GM19035 (cell line): Measurements from ENCODE around the gene MMP27.
"Not testable (repeated sequence)": the region's sequence is repeated elsewhere in the genome, so short reads cannot be mapped to it uniquely, and the experiment has no call there.

Source experiments
- ATAC-seq: cut with Tn5 transposase; IDR thresholded peaks from one replicate; pipeline ENCODE4 v1.9.1; 2021; ENCODE audit not compliant: unreplicated experiment

The MMP27 gene

GRCh38 chr11:102705626-102706025 is at the start of gene MMP27:
TSS of gene MMP27 (minus strand) at chr11:102705769. CDS start at chr11:102705714, 55 bp downstream.
- ATAC-seq: no peak

DNA sequence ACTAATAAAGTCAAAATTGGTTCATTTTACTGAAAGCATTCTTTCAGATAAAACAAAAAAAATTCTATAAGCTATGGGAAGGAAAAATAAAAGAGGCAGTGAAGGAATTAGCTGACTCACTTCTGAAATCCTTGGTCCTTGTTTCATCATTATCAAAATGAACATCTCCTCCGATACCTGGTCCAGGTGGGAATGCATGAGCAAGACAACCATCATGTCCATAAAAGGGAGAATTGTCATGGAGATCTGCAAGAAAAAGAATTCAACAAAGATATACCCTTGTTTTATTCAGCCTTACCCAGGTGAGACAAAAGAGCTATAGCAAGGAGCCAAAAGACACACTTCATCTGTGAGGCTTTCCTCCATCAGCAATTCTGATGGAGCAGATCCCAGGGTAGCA is 47.7 kb upstream of the MMP27 start:
- no peak for ATAC-seq

DNA sequence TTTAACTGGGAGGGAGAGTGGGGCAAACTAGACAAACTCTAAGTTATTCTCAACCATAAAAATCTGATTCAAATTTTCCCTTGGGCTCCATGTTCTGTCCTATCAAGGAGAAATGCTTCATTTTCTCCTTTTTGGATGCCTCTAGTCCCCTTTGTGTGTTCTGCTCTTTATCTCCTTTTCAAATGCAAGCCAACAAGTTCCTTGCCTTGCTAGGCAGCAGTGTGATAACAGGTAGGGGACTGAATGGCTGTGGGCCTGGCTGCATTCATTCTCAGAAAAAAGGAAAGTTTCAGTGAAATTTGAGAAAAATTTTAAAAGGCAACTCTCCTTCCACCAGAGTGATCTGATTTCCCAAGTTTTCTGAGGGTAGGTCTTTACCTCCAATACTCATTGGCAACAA is 46.1 kb upstream of the MMP27 start:
- ATAC-seq: no peak

DNA sequence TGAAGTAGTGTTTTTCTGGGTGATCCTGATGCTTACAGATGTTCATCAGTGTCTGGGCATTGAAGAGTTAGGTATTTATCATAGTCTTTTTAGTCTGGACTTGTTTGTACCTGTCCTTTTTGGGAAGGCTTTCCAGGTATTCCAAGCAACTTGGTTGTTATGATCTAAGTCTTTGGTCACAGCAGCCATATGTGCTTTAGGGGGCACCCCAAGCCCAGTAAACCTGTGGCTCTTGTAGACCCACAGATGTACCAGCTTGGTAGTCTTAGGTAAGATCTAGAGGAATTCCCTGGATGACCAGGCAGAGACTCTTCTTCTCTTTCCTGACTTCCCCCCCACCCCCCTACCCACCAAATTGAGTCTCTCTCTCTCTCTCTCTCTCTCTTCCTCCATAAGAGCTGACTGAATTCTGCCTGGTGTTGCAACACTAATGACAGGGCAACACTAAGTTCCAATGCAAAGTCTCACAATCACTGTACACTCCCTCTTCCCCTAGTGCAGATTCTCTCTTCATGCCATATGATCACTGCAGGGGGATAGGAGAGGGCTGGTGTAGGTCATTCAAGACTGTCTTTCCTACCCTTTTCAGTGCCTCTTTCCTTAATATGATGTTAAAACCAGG is 43.6 kb upstream of the MMP27 start:
- ATAC-seq: no peak

DNA sequence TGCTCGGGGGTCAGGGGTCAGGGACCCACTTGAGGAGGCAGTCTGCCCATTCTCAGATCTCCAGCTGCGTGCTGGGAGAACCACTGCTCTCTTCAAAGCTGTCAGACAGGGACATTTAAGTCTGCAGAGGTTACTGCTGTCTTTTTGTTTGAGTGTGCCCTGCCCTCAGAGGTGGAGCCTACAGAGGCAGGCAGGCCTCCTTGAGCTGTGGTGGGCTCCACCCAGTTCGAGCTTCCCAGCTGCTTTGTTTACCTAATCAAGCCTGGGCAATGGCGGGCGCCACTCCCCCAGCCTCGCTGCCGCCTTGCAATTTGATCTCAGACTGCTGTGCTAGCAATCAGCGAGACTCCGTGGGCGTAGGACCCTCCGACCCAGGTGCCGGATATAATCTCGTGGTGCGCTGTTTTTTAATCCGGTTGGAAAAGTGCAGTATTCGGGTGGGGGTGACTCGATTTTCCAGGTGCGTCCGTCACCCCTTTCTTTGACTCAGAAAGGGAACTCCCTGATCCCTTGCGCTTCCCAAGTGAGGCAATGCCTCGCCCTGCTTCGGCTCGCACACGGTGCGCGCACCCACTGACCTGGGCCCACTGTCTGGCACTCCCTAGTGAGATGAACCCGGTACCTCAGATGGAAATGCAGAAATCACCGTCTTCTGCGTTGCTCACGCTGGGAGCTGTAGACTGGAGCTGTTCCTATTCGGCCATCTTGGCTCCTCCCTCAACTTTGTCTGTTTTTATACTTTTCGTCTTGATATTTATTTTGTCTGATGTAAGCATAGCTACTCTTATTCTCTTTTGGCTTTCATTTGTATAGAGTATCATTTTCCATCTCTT is 41.4 kb upstream of the MMP27 start:
- ATAC-seq: not testable (repeated sequence)

DNA sequence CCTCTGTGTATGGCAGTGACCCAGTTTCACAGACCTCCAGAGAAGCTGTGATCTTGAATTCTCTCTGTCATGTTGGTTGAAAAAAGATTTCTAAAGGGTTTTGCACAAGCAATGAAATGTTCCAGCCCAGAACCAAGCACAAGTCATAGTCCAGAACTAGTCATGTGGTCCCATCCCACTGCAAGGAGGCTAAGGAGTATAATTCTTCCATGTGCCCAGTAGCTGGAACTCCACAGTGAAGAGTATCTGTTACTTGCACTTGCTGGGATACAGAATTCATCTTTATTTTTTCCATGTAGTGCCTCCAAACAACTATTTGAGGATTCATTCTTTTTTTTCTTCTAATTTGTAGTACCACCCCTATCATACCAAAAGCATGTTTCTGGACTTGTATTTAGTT is 29.1 kb upstream of the MMP27 start:
- ATAC-seq: no peak

- ATAC-seq: peak; percentile 93
These were observed 27.8 kb upstream of the MMP27 start for GRCh38 chr11:102733232-102733875.

DNA sequence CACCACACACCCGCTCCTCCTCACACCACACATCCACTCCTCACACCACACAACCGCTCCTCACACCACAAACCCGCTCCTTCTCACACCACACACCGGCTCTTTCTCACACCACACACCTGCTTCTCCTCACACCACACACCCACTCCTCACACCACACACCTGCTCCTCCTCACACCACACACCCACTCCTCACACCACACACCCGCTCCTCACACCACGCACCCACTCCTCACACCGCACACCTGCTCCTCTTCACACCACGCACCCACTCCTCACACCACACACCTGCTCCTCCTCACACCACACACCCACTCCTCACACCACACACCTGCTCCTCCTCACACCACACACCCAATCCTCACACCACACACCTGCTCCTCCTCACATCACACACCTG is 25.4 kb upstream of the MMP27 start:
- ATAC-seq: not testable (repeated sequence)

DNA sequence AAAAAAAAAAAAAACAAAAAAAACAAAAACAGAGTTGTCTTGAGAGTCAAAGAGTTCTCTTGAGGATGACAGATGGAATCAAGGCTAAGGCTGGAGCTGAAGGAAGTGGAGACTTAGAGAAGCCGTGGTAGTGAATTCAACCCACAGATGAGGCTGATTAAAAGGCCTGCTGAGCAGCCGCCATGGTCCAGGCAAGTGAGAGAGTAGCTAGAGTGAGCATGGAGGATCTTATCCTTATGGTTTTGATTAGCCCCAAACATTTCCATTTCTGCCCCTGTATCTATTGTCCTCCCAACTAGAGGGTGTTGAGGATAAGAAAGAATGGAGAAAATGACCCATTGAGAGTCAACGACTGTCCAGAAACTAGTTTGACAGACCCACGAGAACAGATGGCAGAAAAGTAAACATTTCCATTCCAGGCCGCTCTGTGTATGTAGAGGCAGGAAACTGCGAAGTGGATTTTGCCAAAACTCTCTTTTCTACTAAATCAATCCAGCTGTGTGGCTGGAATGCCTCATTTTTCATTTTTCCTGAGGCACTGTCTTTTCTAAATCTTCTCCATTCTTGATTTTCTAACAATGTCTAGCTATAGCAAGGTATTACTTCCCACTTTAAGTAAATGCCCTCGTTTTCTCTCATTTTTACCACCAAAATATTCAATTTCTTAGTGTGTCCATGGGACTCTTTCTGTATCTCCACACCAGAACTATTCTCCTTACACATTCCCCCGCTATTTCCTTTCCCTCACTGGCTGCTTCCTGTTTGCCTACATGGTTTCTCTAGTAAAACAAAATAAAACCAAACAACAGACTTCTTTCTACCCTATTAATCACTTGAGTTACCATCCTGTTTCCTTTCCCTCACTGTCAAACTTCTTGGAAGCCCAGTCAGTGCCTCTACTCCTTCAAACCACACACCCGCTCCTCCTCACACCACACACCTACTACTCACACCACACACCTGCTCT is 24.6 kb upstream of the MMP27 start:
- ATAC-seq: no peak

GRCh38 chr11:102727890-102728289 is 22.3 kb upstream of the MMP27 start:
- ATAC-seq: no peak

DNA sequence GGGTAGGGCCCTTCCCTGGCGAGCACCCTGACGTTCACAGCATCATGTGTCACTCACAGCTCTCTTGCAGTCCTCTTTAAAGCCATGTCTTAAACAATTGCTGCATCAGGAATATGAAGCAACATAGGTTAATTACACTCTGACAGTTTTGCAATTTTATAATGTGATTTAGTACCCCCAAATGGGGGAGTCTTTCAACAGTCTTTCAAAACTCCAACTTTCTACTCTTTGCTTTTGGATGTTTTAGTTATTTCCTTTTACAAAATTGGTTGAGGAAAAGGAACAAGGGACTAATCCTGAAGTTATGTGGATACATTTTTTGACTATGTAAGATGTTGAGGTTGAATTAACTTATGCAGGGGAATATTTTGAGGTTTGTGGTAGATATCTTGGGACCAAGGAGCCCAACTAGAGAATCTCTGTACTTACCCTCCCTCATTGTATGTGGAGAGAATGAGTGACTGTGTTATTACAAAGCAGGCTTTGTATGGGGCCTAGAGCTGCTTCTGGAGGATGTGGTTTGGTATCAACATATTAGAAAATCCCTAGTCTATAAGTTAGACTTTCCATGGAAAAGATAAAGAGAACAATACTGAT is 19.4 kb upstream of the MMP27 start, which contains the start of gene MMP8:
Gene MMP8 (minus strand): TSS at position 51 of the 597 bp plus-strand sequence. CDS start 99 bp downstream, outside the sequence.
- no peak for ATAC-seq

DNA sequence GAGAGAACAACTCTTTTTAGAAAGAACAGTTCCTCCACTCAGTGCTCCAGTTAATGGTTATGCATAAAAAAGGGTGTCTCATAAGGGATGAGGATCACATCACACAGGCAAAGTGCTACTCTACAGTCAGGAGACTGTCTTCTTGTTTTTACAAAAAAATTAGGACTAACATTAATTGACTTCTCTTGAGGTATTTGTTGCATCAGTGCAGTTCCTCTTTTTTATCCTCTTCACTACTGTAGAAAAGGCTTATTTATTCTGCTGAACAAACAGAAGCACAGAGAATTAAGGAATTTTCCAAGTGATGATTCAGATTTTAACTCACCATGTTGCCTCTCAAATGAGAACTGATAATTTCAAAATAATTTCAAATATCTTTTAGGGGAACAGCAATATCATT is 17.3 kb upstream of the MMP27 start:
- ATAC-seq: no peak

GRCh38 chr11:102719620-102720277 is 14.2 kb upstream of the MMP27 start:
- no peak for ATAC-seq

GRCh38 chr11:102717280-102717679 is 11.7 kb upstream of the MMP27 start:
- no peak for ATAC-seq

DNA sequence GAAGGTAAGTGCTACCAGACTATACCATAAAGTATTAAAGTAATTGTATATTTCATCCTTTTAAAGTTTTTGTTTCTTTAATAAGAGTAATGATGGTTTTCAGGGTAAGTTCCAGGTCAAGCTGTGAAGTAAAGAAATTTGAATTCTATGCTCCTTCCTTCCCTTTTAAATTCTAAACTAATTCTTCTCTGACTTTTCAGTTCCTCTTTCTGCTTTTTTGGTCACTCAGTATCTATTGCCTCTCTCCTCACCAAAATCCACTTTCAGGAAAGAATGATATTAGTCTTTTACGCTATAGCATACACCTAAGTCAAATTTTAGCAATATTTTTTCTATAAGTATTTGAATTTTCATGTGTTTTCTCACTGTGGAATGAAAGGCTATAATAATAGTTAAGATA is 11.0 kb upstream of the MMP27 start:
- no peak for ATAC-seq

- ATAC-seq: no peak
These were observed 6.6 kb upstream of the MMP27 start for GRCh38 chr11:102712137-102712536.

DNA sequence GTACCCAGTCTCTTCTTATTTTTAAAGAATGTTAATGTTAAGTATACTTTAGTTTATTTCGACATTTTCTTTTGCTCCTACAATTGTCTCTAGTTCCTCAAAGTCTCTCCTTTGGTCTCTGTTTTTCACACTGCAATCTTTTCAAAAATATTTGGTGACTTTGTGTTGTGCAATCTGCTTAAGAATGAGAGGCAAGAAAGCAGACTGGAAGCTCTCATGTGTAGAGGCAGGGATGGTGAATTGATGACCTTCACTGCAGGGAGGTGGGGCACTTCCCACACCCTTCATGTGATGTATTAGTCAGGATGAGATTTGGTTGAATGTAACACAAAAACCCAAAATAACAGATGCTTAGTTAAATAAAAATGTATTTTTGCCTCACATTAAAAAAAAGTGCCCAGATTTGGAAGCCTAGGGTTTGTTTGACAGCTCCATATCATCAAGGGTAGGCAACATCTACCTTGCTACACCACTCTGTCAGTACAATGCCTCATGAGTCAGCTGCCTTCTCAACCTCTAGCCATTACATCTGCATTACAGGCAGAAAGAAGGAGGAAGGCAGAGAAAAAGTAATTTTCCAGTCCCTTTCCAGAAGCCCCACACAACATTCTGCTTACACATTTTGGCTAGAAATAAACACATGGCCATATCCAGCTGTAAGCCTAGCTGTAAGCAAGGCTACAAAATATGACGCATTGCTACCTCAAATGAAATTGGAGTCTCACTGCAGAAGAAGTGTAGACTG is 3.8 kb upstream of the MMP27 start:
- ATAC-seq: no peak

- ATAC-seq: no peak
These were observed 3.1 kb upstream of the MMP27 start for GRCh38 chr11:102708654-102709053.

- no peak for ATAC-seq
These were observed 728 bp downstream of the MMP27 start for GRCh38 chr11:102704841-102705240.
